DND-41 (cell line): ENCODE measurements around the gene NFATC2.

ENCODE experiments used
- CTCF ChIP-seq: IDR thresholded peaks from 2 replicates; pipeline ENCODE4 v1.5.1; 2012; ENCODE audit warnings: borderline replicate concordance, low read length, moderate library complexity, mild to moderate bottlenecking; ENCODE audit not compliant: poor library complexity, severe bottlenecking; ENCODE audit errors: extremely low read depth
- EZH2 ChIP-seq: IDR thresholded peaks from 3 replicates; pipeline ENCODE4 v1.6.1; 2012; ENCODE audit warnings: borderline replicate concordance, low read depth, mild to moderate bottlenecking, moderate library complexity, low read length, inconsistent platforms; ENCODE audit not compliant: severe bottlenecking

GRCh38 chr20:51583073-51583472 lies 40.6 kb upstream of the NFATC2 start:
- TF ChIP-seq CTCF: no peak
- TF ChIP-seq EZH2: no peak
